ENCODE results near the gene SFRP5.

Gene SFRP5

GRCh38 chr10:97801422-97801821 is 29.6 kb upstream of the SFRP5 start:
- Histone ChIP-seq H3K4me1 (ENCODE audit: insufficient read depth, low read length) (peaks cover 13% of the 10 kb centered on the region), H3K9ac (ENCODE audit: low read depth, low read length) (no peak overlapping the region), H3K9me3 (ENCODE audit: insufficient read depth, low read depth, low read length) (peaks cover 11% of the 10 kb centered on the region; the same call in 1 of the 2 replicates), H3K27me3 (ENCODE audit: insufficient read depth, low read length) (no peaks in the 10 kb centered on the region), H3K4me3 (ENCODE audit: low read length) (no peak overlapping the region), H3K27ac (ENCODE audit: low read depth, low read length) (no peak overlapping the region), H3K36me3 (ENCODE audit: insufficient read depth, low read length) (no peaks in the 10 kb centered on the region)
- WGBS, result 92% methylated on average over 5 of the region's 5 CpGs

DNA sequence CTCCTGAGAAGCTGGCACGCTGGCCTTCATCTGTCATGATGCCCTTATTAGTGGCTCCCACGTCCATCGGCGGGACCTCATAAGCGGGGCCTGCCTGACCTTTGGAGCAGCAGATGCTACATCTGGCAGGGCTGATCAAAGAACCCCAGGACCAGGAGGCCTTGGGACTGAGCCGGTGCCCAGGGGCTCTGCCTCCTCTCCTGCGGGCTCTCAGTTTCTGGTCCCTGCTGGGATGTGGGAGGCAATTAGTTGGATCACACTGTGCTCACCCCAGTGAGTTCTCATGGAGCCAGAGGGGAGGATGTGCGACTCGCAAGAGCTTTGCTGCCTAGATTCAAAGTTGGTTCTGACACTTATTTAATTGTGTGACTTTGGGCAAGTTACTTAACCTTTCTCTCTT is 28.7 kb upstream of the SFRP5 start:
- Histone ChIP-seq H3K9ac (ENCODE audit: low read depth, low read length) (no peak overlapping the region), H3K27ac (ENCODE audit: low read depth, low read length) (no peak overlapping the region), H3K4me3 (ENCODE audit: low read length) (no peak overlapping the region), H3K36me3 (ENCODE audit: insufficient read depth, low read length) (no peaks in the 10 kb centered on the region), H3K27me3 (ENCODE audit: insufficient read depth, low read length) (no peaks in the 10 kb centered on the region), H3K4me1 (ENCODE audit: insufficient read depth, low read length) (peaks cover 4% of the 10 kb centered on the region; the same call in 1 of the 2 replicates), H3K9me3 (ENCODE audit: insufficient read depth, low read depth, low read length) (peaks cover 11% of the 10 kb centered on the region; the same call in 1 of the 2 replicates)
- 94% methylated on average over 9 of the region's 9 CpGs for WGBS

DNA sequence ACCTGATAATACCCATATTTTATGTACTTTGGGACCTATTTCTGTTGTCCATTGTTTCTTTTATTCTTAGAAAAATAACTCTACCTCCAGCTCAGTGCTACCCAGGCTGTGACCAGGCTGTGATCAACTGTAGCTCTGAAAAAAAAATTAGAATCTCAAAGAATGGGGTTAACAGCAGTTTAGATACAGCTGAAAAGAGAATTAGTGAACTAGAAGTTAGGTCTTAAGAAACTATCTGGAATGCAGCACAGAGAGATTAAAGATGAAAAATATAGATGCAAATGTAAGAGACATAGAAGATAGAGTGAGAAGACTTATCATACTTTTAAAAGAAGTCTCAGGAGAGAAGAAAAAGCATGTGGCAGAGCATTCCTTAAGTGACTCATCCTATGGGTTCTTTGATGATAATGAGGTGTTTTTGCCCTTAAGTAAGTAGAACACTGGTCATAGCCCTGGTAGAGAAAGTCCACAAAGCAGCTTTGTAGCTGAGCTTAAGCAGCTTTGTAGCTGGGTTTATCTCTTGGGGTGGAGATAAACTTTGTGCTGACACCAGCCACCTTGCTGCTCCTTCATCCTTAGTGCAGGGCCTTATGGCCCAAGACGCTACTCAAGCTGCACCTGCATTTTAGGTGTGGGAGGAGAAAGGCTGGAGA is 27.3 kb upstream of the SFRP5 start:
- WGBS, result 67% methylated on average over 1 of the region's 1 CpG
- Histone ChIP-seq H3K4me3 (ENCODE audit: low read length) (no peak overlapping the region), H3K27ac (ENCODE audit: low read depth, low read length) (no peak overlapping the region)

GRCh38 chr10:97796651-97797050 is 24.9 kb upstream of the SFRP5 start:
- H3K4me3 ChIP-seq (ENCODE audit: low read length), result no peak overlapping the region
- no peak overlapping the region for H3K9ac ChIP-seq (ENCODE audit: low read depth, low read length)
- no peaks in the 10 kb centered on the region for H3K27me3 ChIP-seq (ENCODE audit: insufficient read depth, low read length)
- 89% methylated on average over 3 of the region's 3 CpGs for WGBS
- no peak overlapping the region for H3K27ac ChIP-seq (ENCODE audit: low read depth, low read length)
- peaks cover 11% of the 10 kb centered on the region; the same call in 1 of the 2 replicates for H3K9me3 ChIP-seq (ENCODE audit: insufficient read depth, low read depth, low read length)
- no peaks in the 10 kb centered on the region for H3K36me3 ChIP-seq (ENCODE audit: insufficient read depth, low read length)
- H3K4me1 ChIP-seq (ENCODE audit: insufficient read depth, low read length), result no peaks in the 10 kb centered on the region

More for the DNA sequence above, 27.3 kb upstream of the SFRP5 start:
- Histone ChIP-seq H3K9me3 (ENCODE audit: insufficient read depth, low read depth, low read length) (peaks cover 11% of the 10 kb centered on the region; the same call in 1 of the 2 replicates), H3K27me3 (ENCODE audit: insufficient read depth, low read length) (no peaks in the 10 kb centered on the region), H3K4me1 (ENCODE audit: insufficient read depth, low read length) (no peaks in the 10 kb centered on the region), H3K36me3 (ENCODE audit: insufficient read depth, low read length) (no peaks in the 10 kb centered on the region), H3K9ac (ENCODE audit: low read depth, low read length) (no peak overlapping the region)

- no peak overlapping the region for H3K27ac ChIP-seq (ENCODE audit: low read depth, low read length)
- 40% methylated on average over 3 of the region's 4 CpGs for WGBS
- no peaks in the 10 kb centered on the region for H3K36me3 ChIP-seq (ENCODE audit: insufficient read depth, low read length)
- H3K4me3 ChIP-seq (ENCODE audit: low read length), result no peak overlapping the region
- no peaks in the 10 kb centered on the region for H3K27me3 ChIP-seq (ENCODE audit: insufficient read depth, low read length)
- peaks cover 11% of the 10 kb centered on the region; the same call in 1 of the 2 replicates for H3K9me3 ChIP-seq (ENCODE audit: insufficient read depth, low read depth, low read length)
- H3K4me1 ChIP-seq (ENCODE audit: insufficient read depth, low read length), result no peaks in the 10 kb centered on the region
- H3K9ac ChIP-seq (ENCODE audit: low read depth, low read length), result no peak overlapping the region
These were observed 24.1 kb upstream of the SFRP5 start for GRCh38 chr10:97795886-97796285.

DNA sequence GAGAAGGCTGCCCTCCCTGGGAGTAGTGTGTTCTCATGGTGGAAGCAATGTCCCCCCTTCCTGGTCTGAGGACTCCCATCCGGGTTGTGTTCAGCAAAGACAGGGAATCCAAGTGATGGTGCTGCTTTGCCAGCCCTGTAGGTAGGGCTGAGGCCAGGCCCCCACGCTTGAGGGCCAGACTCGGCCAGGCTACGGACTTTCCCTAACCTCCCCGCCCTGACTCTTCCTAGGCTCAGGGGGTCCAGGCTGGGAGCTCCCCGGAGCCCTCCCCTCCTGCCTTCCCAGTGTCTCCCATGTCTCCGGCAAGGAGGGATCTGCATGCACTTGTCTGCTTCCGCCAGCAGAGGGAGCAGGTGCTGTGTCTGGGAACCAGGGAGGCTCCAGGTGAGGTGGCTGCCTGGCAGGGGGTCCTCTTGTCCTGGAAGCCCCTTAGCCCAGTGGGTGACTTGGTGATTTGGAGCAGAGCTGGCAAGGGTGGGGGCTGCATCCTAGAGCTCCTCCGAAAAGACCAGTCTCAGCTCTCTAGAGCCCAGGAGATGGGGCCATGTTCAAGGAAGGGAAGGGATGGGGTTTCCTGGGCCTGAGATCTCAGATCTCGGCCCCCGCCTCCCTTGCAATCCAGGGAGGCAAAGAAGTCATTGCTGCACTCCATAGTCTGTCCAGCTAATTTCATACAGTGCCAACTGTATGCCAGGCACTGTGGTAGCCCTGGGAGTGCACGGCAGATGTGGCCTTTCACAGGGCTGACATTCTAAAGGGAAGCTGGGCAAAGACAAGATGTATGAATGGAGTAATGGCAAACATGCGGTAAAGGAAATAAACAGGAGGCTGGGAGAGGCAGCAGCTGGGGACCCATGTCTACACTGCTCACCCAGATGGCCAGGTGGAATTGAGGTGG is 20.3 kb upstream of the SFRP5 start:
- Histone ChIP-seq H3K36me3 (ENCODE audit: insufficient read depth, low read length) (no peaks in the 10 kb centered on the region), H3K27me3 (ENCODE audit: insufficient read depth, low read length) (no peaks in the 10 kb centered on the region), H3K9me3 (ENCODE audit: insufficient read depth, low read depth, low read length) (no peaks in the 10 kb centered on the region), H3K9ac (ENCODE audit: low read depth, low read length) (no peak overlapping the region), H3K4me3 (ENCODE audit: low read length) (no peak overlapping the region), H3K27ac (ENCODE audit: low read depth, low read length) (no peak overlapping the region), H3K4me1 (ENCODE audit: insufficient read depth, low read length) (no peaks in the 10 kb centered on the region)
- 42% methylated on average over 13 of the region's 13 CpGs for whole genome bisulfite sequencing

GRCh38 chr10:97789770-97790397 is 18.1 kb upstream of the SFRP5 start:
- Histone ChIP-seq H3K27ac (ENCODE audit: low read depth, low read length) (no peak overlapping the region), H3K9me3 (ENCODE audit: insufficient read depth, low read depth, low read length) (no peaks in the 10 kb centered on the region), H3K36me3 (ENCODE audit: insufficient read depth, low read length) (no peaks in the 10 kb centered on the region), H3K9ac (ENCODE audit: low read depth, low read length) (no peak overlapping the region), H3K4me1 (ENCODE audit: insufficient read depth, low read length) (no peaks in the 10 kb centered on the region), H3K27me3 (ENCODE audit: insufficient read depth, low read length) (no peaks in the 10 kb centered on the region), H3K4me3 (ENCODE audit: low read length) (no peak overlapping the region)
- 91% methylated on average over 6 of the region's 6 CpGs for WGBS

DNA sequence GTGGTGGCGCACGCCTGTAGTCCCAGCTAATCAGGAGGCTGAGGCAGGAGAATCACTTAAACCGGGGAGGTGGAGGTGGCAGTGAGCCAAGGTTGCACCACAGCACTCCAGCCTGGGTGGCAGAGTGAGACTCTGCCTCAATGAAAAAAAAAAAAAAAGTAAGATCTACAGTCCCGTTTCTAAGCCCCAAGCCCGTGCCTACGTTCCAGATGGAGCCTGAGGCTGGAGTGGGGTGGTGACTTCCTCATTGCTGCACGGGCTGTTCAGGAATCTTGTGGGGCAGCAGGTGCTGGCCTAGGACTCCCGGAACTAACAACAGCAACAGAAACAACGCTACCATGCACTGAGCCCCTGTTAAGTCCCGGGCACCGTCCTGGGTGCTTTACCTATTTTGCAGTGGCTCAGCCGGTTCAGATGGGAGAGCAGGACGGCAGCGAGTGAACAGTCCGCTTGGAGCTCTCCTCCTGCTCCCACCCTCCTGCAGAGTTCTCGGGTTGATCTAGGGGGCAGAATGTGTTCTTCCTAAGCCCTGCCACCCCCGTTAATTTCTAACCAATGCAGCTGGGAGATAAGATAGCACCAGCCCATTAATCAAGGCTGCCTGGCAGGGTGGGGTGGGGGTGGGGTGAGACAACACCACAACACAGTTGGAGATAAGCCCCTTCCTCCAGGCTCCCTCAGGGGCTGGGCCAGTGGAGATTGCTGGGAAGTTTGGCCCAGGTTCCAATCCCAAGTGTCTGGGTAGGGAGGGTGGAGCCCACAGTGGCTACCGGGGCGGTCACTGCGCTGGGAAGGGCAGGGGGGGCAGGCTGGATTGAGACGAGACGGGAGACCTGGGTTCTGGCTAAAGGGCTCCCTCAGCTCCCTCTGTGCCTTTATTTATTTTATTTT is 17.0 kb upstream of the SFRP5 start:
- Histone ChIP-seq H3K4me1 (ENCODE audit: insufficient read depth, low read length) (no peaks in the 10 kb centered on the region), H3K27ac (ENCODE audit: low read depth, low read length) (no peak overlapping the region), H3K9ac (ENCODE audit: low read depth, low read length) (no peak overlapping the region), H3K36me3 (ENCODE audit: insufficient read depth, low read length) (no peaks in the 10 kb centered on the region), H3K9me3 (ENCODE audit: insufficient read depth, low read depth, low read length) (no peaks in the 10 kb centered on the region), H3K27me3 (ENCODE audit: insufficient read depth, low read length) (no peaks in the 10 kb centered on the region), H3K4me3 (ENCODE audit: low read length) (no peak overlapping the region)
- whole genome bisulfite sequencing, result 68% methylated on average over 21 of the region's 22 CpGs

GRCh38 chr10:97785731-97786130 is 13.9 kb upstream of the SFRP5 start:
- Histone ChIP-seq H3K27ac (ENCODE audit: low read depth, low read length) (no peak overlapping the region), H3K36me3 (ENCODE audit: insufficient read depth, low read length) (no peaks in the 10 kb centered on the region), H3K9me3 (ENCODE audit: insufficient read depth, low read depth, low read length) (no peaks in the 10 kb centered on the region), H3K27me3 (ENCODE audit: insufficient read depth, low read length) (no peaks in the 10 kb centered on the region), H3K4me1 (ENCODE audit: insufficient read depth, low read length) (peaks cover 14% of the 10 kb centered on the region), H3K4me3 (ENCODE audit: low read length) (no peak overlapping the region), H3K9ac (ENCODE audit: low read depth, low read length) (no peak overlapping the region)
- WGBS, result 90% methylated on average over 9 of the region's 9 CpGs

DNA sequence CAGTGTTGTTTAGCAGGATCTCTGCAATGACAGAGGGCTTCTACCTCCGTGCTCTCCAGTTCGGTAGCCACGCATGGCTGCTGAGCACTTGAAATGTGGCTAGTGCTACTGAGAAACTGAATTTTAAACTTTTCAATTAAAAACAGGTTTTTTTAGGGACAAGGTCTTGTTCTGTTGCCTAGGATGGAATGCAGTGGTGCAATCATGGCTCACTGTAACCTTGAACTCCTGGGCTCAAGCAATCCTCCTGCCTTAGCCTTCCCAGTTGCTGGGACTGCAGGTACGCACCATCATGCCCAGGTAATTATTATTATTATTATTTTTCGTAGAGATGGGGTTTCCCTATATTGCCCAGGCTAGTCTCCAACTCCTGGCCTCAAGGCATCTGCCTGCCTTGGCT is 13.4 kb upstream of the SFRP5 start:
- Histone ChIP-seq H3K9me3 (ENCODE audit: insufficient read depth, low read depth, low read length) (no peaks in the 10 kb centered on the region), H3K4me3 (ENCODE audit: low read length) (no peak overlapping the region), H3K9ac (ENCODE audit: low read depth, low read length) (no peak overlapping the region), H3K27ac (ENCODE audit: low read depth, low read length) (no peak overlapping the region), H3K4me1 (ENCODE audit: insufficient read depth, low read length) (peaks cover 15% of the 10 kb centered on the region), H3K27me3 (ENCODE audit: insufficient read depth, low read length) (no peaks in the 10 kb centered on the region), H3K36me3 (ENCODE audit: insufficient read depth, low read length) (no peaks in the 10 kb centered on the region)
- WGBS, result 91% methylated on average over 3 of the region's 5 CpGs
